Keratinocyte (primary cell): ENCODE results near the gene FES. TPM values are rescaled to one million over a fixed set of nuclear protein-coding genes. Genes with fewer than 3 reads are reported as not detected.

ENCODE experiments used
- DNase-seq: peaks from one replicate; pipeline ENCODE4 v3.0.0-alpha.2; 2011; ENCODE audit warnings: low read depth, missing footprints, low spot score
- FAIRE-seq: peaks from 2 replicates; lab custom pipeline; 2011; peaks lifted over from hg19 to GRCh38; lab: Jason Lieb, UNC
- H2AFZ ChIP-seq: 2 replicates; pipeline ENCODE4 v1.6.0; 2012; ENCODE audit warnings: low read length, control low read depth, inconsistent platforms; ENCODE audit not compliant: control insufficient read depth
- H3K27ac ChIP-seq: 2 replicates; pipeline ENCODE4 v1.5.1; 2011; ENCODE audit warnings: low read length; ENCODE audit not compliant: control insufficient read depth, insufficient read depth
- H3K27me3 ChIP-seq: 3 replicates; pipeline ENCODE4 v1.6.0; 2011; ENCODE audit warnings: low read length; ENCODE audit not compliant: control insufficient read depth, insufficient read depth; ENCODE audit errors: extremely low read depth
- H3K36me3 ChIP-seq, 2 experiments: 2 replicates in 1 of 2; 3 replicates in 1 of 2; pipeline ENCODE4 v1.5.1; 2011; ENCODE audit warnings: low read length in 2 of 2, mild to moderate bottlenecking in 1 of 2; ENCODE audit not compliant: control insufficient read depth in 2 of 2, insufficient read depth in 2 of 2; ENCODE audit errors: extremely low read depth in 1 of 2
- H3K4me1 ChIP-seq: 3 replicates; pipeline ENCODE4 v1.5.1; 2011; ENCODE audit warnings: low read length; ENCODE audit not compliant: control insufficient read depth, insufficient read depth; ENCODE audit errors: extremely low read depth
- H3K4me2 ChIP-seq: 3 replicates; pipeline ENCODE4 v1.6.0; 2011; ENCODE audit warnings: low read depth, low read length; ENCODE audit not compliant: control insufficient read depth, insufficient read depth; ENCODE audit errors: extremely low read depth
- H3K4me3 ChIP-seq, 3 experiments: fragments of 200-600 bp in 1 of 3; sonication (generic) in 1 of 3; 2 replicates in 2 of 3; 3 replicates in 1 of 3; pipeline ENCODE4 v1.5.1; 2011 to 2016; ENCODE audit warnings: low read length in 3 of 3, mild to moderate bottlenecking in 3 of 3, control low read depth in 2 of 3, inconsistent platforms in 1 of 3, low read depth in 1 of 3, mixed read lengths in 1 of 3, mixed run types in 1 of 3, moderate library complexity in 1 of 3; ENCODE audit not compliant: control insufficient read depth in 2 of 3, insufficient read depth in 2 of 3; ENCODE audit errors: extremely low read depth in 1 of 3
- H3K79me2 ChIP-seq: 2 replicates; pipeline ENCODE4 v1.6.0; 2012; ENCODE audit warnings: low read length; ENCODE audit not compliant: control insufficient read depth, insufficient read depth
- H3K9ac ChIP-seq: 3 replicates; pipeline ENCODE4 v1.6.0; 2011; ENCODE audit warnings: low read length; ENCODE audit not compliant: control insufficient read depth, insufficient read depth; ENCODE audit errors: extremely low read depth
- H3K9me1 ChIP-seq: 3 replicates; pipeline ENCODE4 v1.6.0; 2011; ENCODE audit warnings: low read length; ENCODE audit not compliant: control insufficient read depth, insufficient read depth; ENCODE audit errors: extremely low read depth
- H3K9me3 ChIP-seq: 2 replicates; pipeline ENCODE4 v1.5.1; 2012; ENCODE audit warnings: low read depth, low read length; ENCODE audit not compliant: control insufficient read depth
- H4K20me1 ChIP-seq: 3 replicates; pipeline ENCODE4 v1.6.0; 2011; ENCODE audit warnings: low read length; ENCODE audit not compliant: control insufficient read depth, insufficient read depth; ENCODE audit errors: extremely low read depth
- EZH2 ChIP-seq: IDR thresholded peaks from one replicate; pipeline ENCODE4 v1.6.1; 2012; ENCODE audit warnings: inconsistent platforms, mild to moderate bottlenecking, low read length, moderate library complexity
- dilution Hi-C: fragments of 300-500 bp; cut with MboI; formaldehyde crosslinking; loops from one replicate; pipeline ENCODE4 v1.7.0; 2020; ENCODE audit warnings: low sequenced_read_pairs; ENCODE audit not compliant: extremely low pct_ligation_motif_present
- polyA plus RNA-seq, 5 experiments: library from polyadenylated mRNA; depleted of rRNA in 3 of 5; stranded (reverse) in 3 of 5; stranded (forward) in 1 of 5; unstranded in 1 of 5; fragments of >200 nt; gene quantifications; 1 replicate in 1 of 5; 2 replicates in 3 of 5; 3 replicates in 1 of 5; pipeline versions ENCODE4 v1.2.1 to v1.2.3, GENCODE V29; 2011 to 2012; ENCODE audit warnings: missing spikeins in 2 of 5, low read depth in 1 of 5, low replicate concordance in 1 of 5
- TF ChIP-seq, protein P1 (sequence below), 3 experiments: IDR thresholded peaks in 1 of 3; conservative IDR thresholded peaks in 1 of 3; optimal IDR thresholded peaks in 1 of 3; 2 replicates in 2 of 3; 3 replicates in 1 of 3; pipeline versions ENCODE3 to v1.5.1; 2011; ENCODE audit warnings: low read length in 3 of 3, mild to moderate bottlenecking in 3 of 3, moderate library complexity in 2 of 3, control low read depth in 1 of 3, inconsistent platforms in 1 of 3; ENCODE audit not compliant: insufficient read depth in 2 of 3; ENCODE audit errors: extremely low read depth in 1 of 3

The FES gene
- polyA plus RNA-seq, 1 donor (not counting 4 experiments of a cell fraction or from before 2014, with no cell fraction given), result 0.34 TPM

DNA sequence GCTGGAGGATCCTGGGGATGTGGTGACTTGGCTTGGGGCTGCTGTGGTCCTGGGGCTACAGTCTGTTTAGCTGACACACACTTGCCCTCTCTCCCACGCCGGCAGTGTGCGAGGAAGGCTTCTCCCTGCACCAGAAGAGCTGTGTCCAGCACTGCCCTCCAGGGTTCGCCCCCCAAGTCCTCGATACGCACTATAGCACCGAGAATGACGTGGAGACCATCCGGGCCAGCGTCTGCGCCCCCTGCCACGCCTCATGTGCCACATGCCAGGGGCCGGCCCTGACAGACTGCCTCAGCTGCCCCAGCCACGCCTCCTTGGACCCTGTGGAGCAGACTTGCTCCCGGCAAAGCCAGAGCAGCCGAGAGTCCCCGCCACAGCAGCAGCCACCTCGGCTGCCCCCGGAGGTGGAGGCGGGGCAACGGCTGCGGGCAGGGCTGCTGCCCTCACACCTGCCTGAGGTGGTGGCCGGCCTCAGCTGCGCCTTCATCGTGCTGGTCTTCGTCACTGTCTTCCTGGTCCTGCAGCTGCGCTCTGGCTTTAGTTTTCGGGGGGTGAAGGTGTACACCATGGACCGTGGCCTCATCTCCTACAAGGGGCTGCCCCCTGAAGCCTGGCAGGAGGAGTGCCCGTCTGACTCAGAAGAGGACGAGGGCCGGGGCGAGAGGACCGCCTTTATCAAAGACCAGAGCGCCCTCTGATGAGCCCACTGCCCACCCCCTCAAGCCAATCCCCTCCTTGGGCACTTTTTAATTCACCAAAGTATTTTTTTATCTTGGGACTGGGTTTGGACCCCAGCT is 2.9 kb upstream of the FES start:
- Histone ChIP-seq H3K4me2 (no peak overlapping the region), H3K4me3 (no peak overlapping the region), H3K9ac (no peak overlapping the region), H4K20me1 (no peaks in the 10 kb centered on the region), H3K4me1 (no peaks in the 10 kb centered on the region), H3K9me1 (no peaks in the 10 kb centered on the region), H3K9me3 (no peaks in the 10 kb centered on the region), H3K27me3 (no peaks in the 10 kb centered on the region), H2AFZ (no peak overlapping the region), H3K27ac (no peak overlapping the region), H3K79me2 (no peaks in the 10 kb centered on the region), H3K36me3 (peaks cover 11 to 34% of the 10 kb centered on the region in 2 experiments)
- TF ChIP-seq EZH2, result no peak
- TF ChIP-seq, protein P1, sequence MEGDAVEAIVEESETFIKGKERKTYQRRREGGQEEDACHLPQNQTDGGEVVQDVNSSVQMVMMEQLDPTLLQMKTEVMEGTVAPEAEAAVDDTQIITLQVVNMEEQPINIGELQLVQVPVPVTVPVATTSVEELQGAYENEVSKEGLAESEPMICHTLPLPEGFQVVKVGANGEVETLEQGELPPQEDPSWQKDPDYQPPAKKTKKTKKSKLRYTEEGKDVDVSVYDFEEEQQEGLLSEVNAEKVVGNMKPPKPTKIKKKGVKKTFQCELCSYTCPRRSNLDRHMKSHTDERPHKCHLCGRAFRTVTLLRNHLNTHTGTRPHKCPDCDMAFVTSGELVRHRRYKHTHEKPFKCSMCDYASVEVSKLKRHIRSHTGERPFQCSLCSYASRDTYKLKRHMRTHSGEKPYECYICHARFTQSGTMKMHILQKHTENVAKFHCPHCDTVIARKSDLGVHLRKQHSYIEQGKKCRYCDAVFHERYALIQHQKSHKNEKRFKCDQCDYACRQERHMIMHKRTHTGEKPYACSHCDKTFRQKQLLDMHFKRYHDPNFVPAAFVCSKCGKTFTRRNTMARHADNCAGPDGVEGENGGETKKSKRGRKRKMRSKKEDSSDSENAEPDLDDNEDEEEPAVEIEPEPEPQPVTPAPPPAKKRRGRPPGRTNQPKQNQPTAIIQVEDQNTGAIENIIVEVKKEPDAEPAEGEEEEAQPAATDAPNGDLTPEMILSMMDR (optimal IDR thresholded peaks at IDR 0.05 in 1 of 3, IDR thresholded peaks at IDR 0.05 in 1 of 3, conservative IDR thresholded peaks at IDR 0.05 in 1 of 3; ENCODE audit: extremely low read depth in 1 of 3, insufficient read depth in 2 of 3, low read length in 3 of 3), result no peak
- FAIRE-seq (no peak), DNase-seq (no peak)
- dilution Hi-C loops, result no loop called here

DNA sequence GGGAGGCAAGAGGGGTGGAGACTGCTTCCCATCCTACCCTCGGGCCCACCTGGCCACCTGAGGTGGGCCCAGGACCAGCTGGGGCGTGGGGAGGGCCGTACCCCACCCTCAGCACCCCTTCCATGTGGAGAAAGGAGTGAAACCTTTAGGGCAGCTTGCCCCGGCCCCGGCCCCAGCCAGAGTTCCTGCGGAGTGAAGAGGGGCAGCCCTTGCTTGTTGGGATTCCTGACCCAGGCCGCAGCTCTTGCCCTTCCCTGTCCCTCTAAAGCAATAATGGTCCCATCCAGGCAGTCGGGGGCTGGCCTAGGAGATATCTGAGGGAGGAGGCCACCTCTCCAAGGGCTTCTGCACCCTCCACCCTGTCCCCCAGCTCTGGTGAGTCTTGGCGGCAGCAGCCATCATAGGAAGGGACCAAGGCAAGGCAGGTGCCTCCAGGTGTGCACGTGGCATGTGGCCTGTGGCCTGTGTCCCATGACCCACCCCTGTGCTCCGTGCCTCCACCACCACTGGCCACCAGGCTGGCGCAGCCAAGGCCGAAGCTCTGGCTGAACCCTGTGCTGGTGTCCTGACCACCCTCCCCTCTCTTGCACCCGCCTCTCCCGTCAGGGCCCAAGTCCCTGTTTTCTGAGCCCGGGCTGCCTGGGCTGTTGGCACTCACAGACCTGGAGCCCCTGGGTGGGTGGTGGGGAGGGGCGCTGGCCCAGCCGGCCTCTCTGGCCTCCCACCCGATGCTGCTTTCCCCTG is 2.2 kb upstream of the FES start:
- Histone ChIP-seq H3K9ac (no peak overlapping the region), H3K4me1 (no peaks in the 10 kb centered on the region), H3K79me2 (no peaks in the 10 kb centered on the region), H3K4me2 (no peak overlapping the region), H4K20me1 (no peaks in the 10 kb centered on the region), H3K27me3 (no peaks in the 10 kb centered on the region), H3K27ac (no peak overlapping the region), H3K9me3 (no peaks in the 10 kb centered on the region), H3K9me1 (no peaks in the 10 kb centered on the region), H3K36me3 (peaks cover 11 to 27% of the 10 kb centered on the region in 2 experiments), H3K4me3 (no peak overlapping the region), H2AFZ (no peak overlapping the region)
- dilution Hi-C loops, result no loop called here
- FAIRE-seq, result no peak
- DNase-seq, result no peak
- TF ChIP-seq, protein P1 (optimal IDR thresholded peaks at IDR 0.05 in 1 of 3, IDR thresholded peaks at IDR 0.05 in 1 of 3, conservative IDR thresholded peaks at IDR 0.05 in 1 of 3; ENCODE audit: extremely low read depth in 1 of 3, insufficient read depth in 2 of 3, low read length in 3 of 3), result no peak
- TF ChIP-seq EZH2, result no peak
